Measurements from ENCODE around the gene UCN3. TPM values are rescaled to one million over a fixed set of nuclear protein-coding genes. Genes with fewer than 3 reads are reported as not detected.

Gene UCN3, protein sequence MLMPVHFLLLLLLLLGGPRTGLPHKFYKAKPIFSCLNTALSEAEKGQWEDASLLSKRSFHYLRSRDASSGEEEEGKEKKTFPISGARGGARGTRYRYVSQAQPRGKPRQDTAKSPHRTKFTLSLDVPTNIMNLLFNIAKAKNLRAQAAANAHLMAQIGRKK
- not detected in 2 replicates for polyA plus RNA-seq (2012; rRNA removed)
- polyA plus RNA-seq (2012; cell fraction: cytosol; rRNA removed): not detected in 2 replicates
- not detected in 2 replicates for polyA plus RNA-seq (2012; cell fraction: nucleus; rRNA removed)

DNA sequence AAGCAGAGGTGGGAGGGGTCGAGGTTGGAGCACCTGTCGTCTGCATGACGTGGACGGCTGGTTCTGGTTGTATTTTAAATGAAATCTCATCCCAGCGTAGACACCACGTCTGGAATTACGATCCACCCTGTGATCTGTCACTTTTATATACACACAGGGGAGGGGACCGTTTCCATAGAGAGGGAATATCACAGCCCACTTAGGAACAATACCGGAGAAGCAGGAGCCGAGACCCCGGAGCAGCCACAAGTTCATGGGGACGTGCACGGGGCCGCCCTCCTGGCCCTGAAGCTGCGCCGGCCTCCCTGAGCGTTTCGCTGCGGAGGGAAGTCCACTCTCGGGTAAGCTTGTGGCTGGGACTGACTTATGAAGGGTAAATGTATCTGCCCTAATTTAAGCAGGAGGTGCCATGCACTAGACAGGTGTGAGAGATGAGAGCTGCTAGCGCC lies at the start of gene UCN3:
Gene UCN3 (plus strand): TSS at position 77 of the 449 bp plus-strand sequence. CDS start 8,755 bp downstream, outside the sequence.
- H3K79me2 ChIP-seq (ENCODE audit: insufficient read depth): no peaks in the 10 kb centered on the region
- H4K20me1 ChIP-seq (ENCODE audit: insufficient read depth): no peaks in the 10 kb centered on the region
- peak within 1 kb of the TSS in 1 of 2 experiments; percentile 22; a peak in 3 of 4 replicates for H3K4me3 ChIP-seq (ENCODE audit: low read depth in 2 of 2, low read length in 1 of 2)
- peaks cover 64% of the 10 kb centered on the region for H3K27me3 ChIP-seq (ENCODE audit: insufficient read depth)
- POLR2A ChIA-PET: no interaction called here
- H3K4me1 ChIP-seq (ENCODE audit: control insufficient read depth in 1 of 2, insufficient read depth in 2 of 2, low read depth in 1 of 2, low read length in 1 of 2): peaks cover 0 to 4% of the 10 kb centered on the region in 2 experiments; a peak in 1 of 4 replicates
- H2AFZ ChIP-seq (ENCODE audit: low read depth): peak within 1 kb of the TSS; percentile 65; the same call in 1 of the 2 replicates
- no peaks in the 10 kb centered on the region for H3K9me3 ChIP-seq
- H3F3A ChIP-seq (replicated peaks; ENCODE audit: insufficient read depth): peaks cover 7% of the 10 kb centered on the region
- no peak within 1 kb of the TSS for H3K27ac ChIP-seq (ENCODE audit: low read depth in 2 of 2, low read length in 1 of 2)
- TF ChIP-seq EP300 (IDR thresholded peaks at IDR 0.05; ENCODE audit: borderline replicate concordance in 1 of 2, low read depth in 1 of 2, low read length in 1 of 2): no peak
- H3K9me2 ChIP-seq: no peaks in the 10 kb centered on the region
- 13% methylated on average over 18 of the region's 21 CpGs for WGBS (ENCODE audit: low lambda C conversion rate)
- DNase-seq: no peak
- no peaks in the 10 kb centered on the region for H3K36me3 ChIP-seq (replicated peaks in 1 of 2; ENCODE audit: control insufficient read depth in 1 of 2, insufficient read depth in 2 of 2, low read length in 1 of 2)
- H3K4me2 ChIP-seq: peak within 1 kb of the TSS; percentile 61
- CTCF ChIA-PET: interaction anchor here (1.3 kb wide), 1 partner anchor 550 kb away, joined by 3 read pairs; no protein-coding TSS in a partner anchor
- no peak within 1 kb of the TSS for H3K9ac ChIP-seq

DNA sequence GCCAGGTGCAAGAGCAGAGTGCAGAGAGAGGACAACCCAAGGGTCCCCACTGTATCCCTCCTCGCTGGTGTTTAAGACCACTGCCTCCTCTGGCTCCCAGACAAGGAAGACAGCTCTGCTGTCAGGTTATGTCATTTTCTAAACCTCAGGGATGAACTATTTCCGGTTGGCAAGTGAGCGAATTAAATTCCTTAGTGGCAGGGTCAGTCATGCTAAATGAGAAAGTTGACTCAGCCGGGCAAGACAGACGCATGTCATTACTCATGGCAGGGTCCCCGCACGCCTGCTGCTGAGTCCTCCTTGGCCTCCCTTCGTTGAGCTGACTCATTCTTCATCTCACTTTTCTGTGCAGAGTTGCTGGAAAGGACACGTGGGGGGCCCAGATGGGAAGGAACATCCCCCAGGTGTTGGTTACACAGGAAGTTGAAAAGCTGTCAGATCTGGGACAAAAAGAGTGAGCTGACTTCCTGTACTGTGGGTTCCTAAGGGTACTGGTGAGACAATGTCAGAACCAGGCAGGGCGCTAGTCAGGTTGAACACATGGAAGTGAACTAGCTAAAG lies 47.1 kb upstream of the UCN3 start:
- H3K9me2 ChIP-seq: no peaks in the 10 kb centered on the region
- 0 out of 2 replicates have a peak overlapping the region, but pooled peaks have one; percentile 20 for H3K4me2 ChIP-seq
- TF ChIP-seq, protein P1, sequence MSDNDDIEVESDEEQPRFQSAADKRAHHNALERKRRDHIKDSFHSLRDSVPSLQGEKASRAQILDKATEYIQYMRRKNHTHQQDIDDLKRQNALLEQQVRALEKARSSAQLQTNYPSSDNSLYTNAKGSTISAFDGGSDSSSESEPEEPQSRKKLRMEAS (IDR thresholded peaks at IDR 0.05; ENCODE audit: low read depth): peak; percentile 40; the same call in 1 of the 2 replicates
- TF ChIP-seq, protein P2, sequence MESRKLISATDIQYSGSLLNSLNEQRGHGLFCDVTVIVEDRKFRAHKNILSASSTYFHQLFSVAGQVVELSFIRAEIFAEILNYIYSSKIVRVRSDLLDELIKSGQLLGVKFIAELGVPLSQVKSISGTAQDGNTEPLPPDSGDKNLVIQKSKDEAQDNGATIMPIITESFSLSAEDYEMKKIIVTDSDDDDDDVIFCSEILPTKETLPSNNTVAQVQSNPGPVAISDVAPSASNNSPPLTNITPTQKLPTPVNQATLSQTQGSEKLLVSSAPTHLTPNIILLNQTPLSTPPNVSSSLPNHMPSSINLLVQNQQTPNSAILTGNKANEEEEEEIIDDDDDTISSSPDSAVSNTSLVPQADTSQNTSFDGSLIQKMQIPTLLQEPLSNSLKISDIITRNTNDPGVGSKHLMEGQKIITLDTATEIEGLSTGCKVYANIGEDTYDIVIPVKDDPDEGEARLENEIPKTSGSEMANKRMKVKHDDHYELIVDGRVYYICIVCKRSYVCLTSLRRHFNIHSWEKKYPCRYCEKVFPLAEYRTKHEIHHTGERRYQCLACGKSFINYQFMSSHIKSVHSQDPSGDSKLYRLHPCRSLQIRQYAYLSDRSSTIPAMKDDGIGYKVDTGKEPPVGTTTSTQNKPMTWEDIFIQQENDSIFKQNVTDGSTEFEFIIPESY (IDR thresholded peaks at IDR 0.05; ENCODE audit: borderline replicate concordance, low read depth): no peak
- TF ChIP-seq NRF1 (IDR thresholded peaks at IDR 0.05; ENCODE audit: low read depth, low read length): no peak
- peak; percentile 56; the same call in 1 of the 2 replicates for TF ChIP-seq NFIC (IDR thresholded peaks at IDR 0.05; ENCODE audit: borderline replicate concordance)
- TF ChIP-seq JUND (IDR thresholded peaks at IDR 0.05): peak; percentile 24
- TF ChIP-seq, protein P3, sequence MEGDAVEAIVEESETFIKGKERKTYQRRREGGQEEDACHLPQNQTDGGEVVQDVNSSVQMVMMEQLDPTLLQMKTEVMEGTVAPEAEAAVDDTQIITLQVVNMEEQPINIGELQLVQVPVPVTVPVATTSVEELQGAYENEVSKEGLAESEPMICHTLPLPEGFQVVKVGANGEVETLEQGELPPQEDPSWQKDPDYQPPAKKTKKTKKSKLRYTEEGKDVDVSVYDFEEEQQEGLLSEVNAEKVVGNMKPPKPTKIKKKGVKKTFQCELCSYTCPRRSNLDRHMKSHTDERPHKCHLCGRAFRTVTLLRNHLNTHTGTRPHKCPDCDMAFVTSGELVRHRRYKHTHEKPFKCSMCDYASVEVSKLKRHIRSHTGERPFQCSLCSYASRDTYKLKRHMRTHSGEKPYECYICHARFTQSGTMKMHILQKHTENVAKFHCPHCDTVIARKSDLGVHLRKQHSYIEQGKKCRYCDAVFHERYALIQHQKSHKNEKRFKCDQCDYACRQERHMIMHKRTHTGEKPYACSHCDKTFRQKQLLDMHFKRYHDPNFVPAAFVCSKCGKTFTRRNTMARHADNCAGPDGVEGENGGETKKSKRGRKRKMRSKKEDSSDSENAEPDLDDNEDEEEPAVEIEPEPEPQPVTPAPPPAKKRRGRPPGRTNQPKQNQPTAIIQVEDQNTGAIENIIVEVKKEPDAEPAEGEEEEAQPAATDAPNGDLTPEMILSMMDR (IDR thresholded peaks at IDR 0.05): no peak
- peak; percentile 52; the same call in 1 of the 2 replicates for TF ChIP-seq FOSL2 (IDR thresholded peaks at IDR 0.05; ENCODE audit: borderline replicate concordance, low read depth)
- TF ChIP-seq TCF12 (IDR thresholded peaks at IDR 0.05): peak; percentile 30; the same call in 1 of the 2 replicates
- TF ChIP-seq YY1 (IDR thresholded peaks at IDR 0.05; ENCODE audit: low read depth): no peak
- TF ChIP-seq, protein P4, sequence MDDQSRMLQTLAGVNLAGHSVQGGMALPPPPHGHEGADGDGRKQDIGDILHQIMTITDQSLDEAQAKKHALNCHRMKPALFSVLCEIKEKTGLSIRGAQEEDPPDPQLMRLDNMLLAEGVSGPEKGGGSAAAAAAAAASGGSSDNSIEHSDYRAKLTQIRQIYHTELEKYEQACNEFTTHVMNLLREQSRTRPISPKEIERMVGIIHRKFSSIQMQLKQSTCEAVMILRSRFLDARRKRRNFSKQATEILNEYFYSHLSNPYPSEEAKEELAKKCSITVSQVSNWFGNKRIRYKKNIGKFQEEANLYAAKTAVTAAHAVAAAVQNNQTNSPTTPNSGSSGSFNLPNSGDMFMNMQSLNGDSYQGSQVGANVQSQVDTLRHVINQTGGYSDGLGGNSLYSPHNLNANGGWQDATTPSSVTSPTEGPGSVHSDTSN (IDR thresholded peaks at IDR 0.05): peak; percentile 81
- TF ChIP-seq EP300 (IDR thresholded peaks at IDR 0.05; ENCODE audit: borderline replicate concordance in 1 of 2, low read depth in 1 of 2, low read length in 1 of 2): peak in 1 of 2 experiments; percentile 27; a peak in 1 of 4 replicates
- TF ChIP-seq TEAD4 (IDR thresholded peaks at IDR 0.05; ENCODE audit: borderline replicate concordance, insufficient read depth): no peak
- TF ChIP-seq GABPA (IDR thresholded peaks at IDR 0.05; ENCODE audit: low read depth): no peak
- TF ChIP-seq RAD21 (IDR thresholded peaks at IDR 0.05; ENCODE audit: low read length): no peak
- TF ChIP-seq CHD2 (IDR thresholded peaks at IDR 0.05; ENCODE audit: low read length, partially characterized antibody): no peak
- TF ChIP-seq FOXM1 (IDR thresholded peaks at IDR 0.05; ENCODE audit: low read depth): no peak
- TF ChIP-seq MEF2A (IDR thresholded peaks at IDR 0.05; ENCODE audit: borderline replicate concordance, low read depth): peak; percentile 20; the same call in 1 of the 2 replicates

More for the DNA sequence above, 47.1 kb upstream of the UCN3 start:
- POLR2A ChIA-PET: no interaction called here
- WGBS (ENCODE audit: low lambda C conversion rate): 13% methylated on average over 9 of the region's 10 CpGs
- H3K27me3 ChIP-seq (ENCODE audit: insufficient read depth): no peaks in the 10 kb centered on the region; the same call in 1 of the 2 replicates
- H3K4me1 ChIP-seq (ENCODE audit: control insufficient read depth in 1 of 2, insufficient read depth in 2 of 2, low read depth in 1 of 2, low read length in 1 of 2): peaks cover 0 to 7% of the 10 kb centered on the region in 2 experiments; a peak in 1 of 4 replicates
- H3K9ac ChIP-seq: no peak overlapping the region
- DNase-seq: no peak
- H3K79me2 ChIP-seq (ENCODE audit: insufficient read depth): no peaks in the 10 kb centered on the region
- no peaks in the 10 kb centered on the region for H3K36me3 ChIP-seq (replicated peaks in 1 of 2; ENCODE audit: control insufficient read depth in 1 of 2, insufficient read depth in 2 of 2, low read length in 1 of 2)
- peaks cover 5% of the 10 kb centered on the region for H3F3A ChIP-seq (replicated peaks; ENCODE audit: insufficient read depth)
- H2AFZ ChIP-seq (ENCODE audit: low read depth): no peak overlapping the region
- no peak overlapping the region for H3K27ac ChIP-seq (ENCODE audit: low read depth in 2 of 2, low read length in 1 of 2)
- CTCF ChIA-PET: no interaction called here
- H4K20me1 ChIP-seq (ENCODE audit: insufficient read depth): no peaks in the 10 kb centered on the region
- H3K4me3 ChIP-seq (ENCODE audit: low read depth in 2 of 2, low read length in 1 of 2): no peak overlapping the region
- no peaks in the 10 kb centered on the region; the same call in 1 of the 2 replicates for H3K9me3 ChIP-seq

Data from SK-N-SH (cell line).